ENCODE data around the gene GRK5. TPM values are rescaled to one million over a fixed set of nuclear protein-coding genes. Genes with fewer than 3 reads are reported as not detected.

Gene GRK5
- total RNA-seq, 2 donors from 2014 or later, result 11.1 to 16.2 TPM

- Mint-ChIP-seq H3K9me3 (no peaks in the 10 kb centered on the region), H3K27ac (peak overlapping the region in 1 of 2 donors; percentile 40), H3K27me3 (no peaks in the 10 kb centered on the region), H3K4me1 (ENCODE audit: low read depth in 2 of 2) (peaks cover 25 to 30% of the 10 kb centered on the region in 2 donors), H3K4me3 (no peak overlapping the region), H3K36me3 (no peaks in the 10 kb centered on the region)
- ATAC-seq (no peak), DNase-seq (ENCODE audit: low spot score) (no peak)
Measured at GRCh38 chr10:119340893-119341458, 133.6 kb downstream of the GRK5 start.

GRCh38 chr10:119341459-119342301 is 134.3 kb downstream of the GRK5 start:
- no peaks in the 10 kb centered on the region for H3K27me3 Mint-ChIP-seq
- ATAC-seq (peak; percentile 81 to 92), DNase-seq (ENCODE audit: low spot score) (no peak)
- peaks cover 25 to 30% of the 10 kb centered on the region in 2 donors for H3K4me1 Mint-ChIP-seq (ENCODE audit: low read depth in 2 of 2)
- no peak overlapping the region for H3K4me3 Mint-ChIP-seq
- H3K27ac Mint-ChIP-seq, result peak overlapping the region in 1 of 2 donors; percentile 40
- no peaks in the 10 kb centered on the region for H3K9me3 Mint-ChIP-seq
- no peaks in the 10 kb centered on the region for H3K36me3 Mint-ChIP-seq

- no peak overlapping the region for H3K4me3 Mint-ChIP-seq
- no peak overlapping the region for H3K27ac Mint-ChIP-seq
- no peaks in the 10 kb centered on the region for H3K27me3 Mint-ChIP-seq
- no peaks in the 10 kb centered on the region for H3K9me3 Mint-ChIP-seq
- ATAC-seq (no peak), DNase-seq (ENCODE audit: low spot score) (no peak)
- H3K4me1 Mint-ChIP-seq (ENCODE audit: low read depth in 2 of 2), result peaks cover 28 to 31% of the 10 kb centered on the region in 2 donors
- no peaks in the 10 kb centered on the region for H3K36me3 Mint-ChIP-seq
Measured at GRCh38 chr10:119342335-119342734, 135.0 kb downstream of the GRK5 start.

GRCh38 chr10:119343011-119343601 is 135.7 kb downstream of the GRK5 start:
- no peak overlapping the region for H3K27ac Mint-ChIP-seq
- ATAC-seq (no peak), DNase-seq (ENCODE audit: low spot score) (no peak)
- H3K9me3 Mint-ChIP-seq, result no peaks in the 10 kb centered on the region
- H3K27me3 Mint-ChIP-seq, result no peaks in the 10 kb centered on the region
- H3K4me3 Mint-ChIP-seq, result no peak overlapping the region
- peaks cover 32% of the 10 kb centered on the region in 2 donors for H3K4me1 Mint-ChIP-seq (ENCODE audit: low read depth in 2 of 2)
- no peaks in the 10 kb centered on the region for H3K36me3 Mint-ChIP-seq

- H3K4me3 Mint-ChIP-seq, result no peak overlapping the region
- H3K27ac Mint-ChIP-seq, result no peak overlapping the region
- H3K27me3 Mint-ChIP-seq, result no peaks in the 10 kb centered on the region
- no peaks in the 10 kb centered on the region for H3K9me3 Mint-ChIP-seq
- DNase-seq (ENCODE audit: low spot score) (no peak), ATAC-seq (no peak)
- H3K36me3 Mint-ChIP-seq, result no peaks in the 10 kb centered on the region
- H3K4me1 Mint-ChIP-seq (ENCODE audit: low read depth in 2 of 2), result peaks cover 35 to 38% of the 10 kb centered on the region in 2 donors
Measured at GRCh38 chr10:119344381-119344780, 137.0 kb downstream of the GRK5 start.

- Mint-ChIP-seq H3K4me3 (no peak overlapping the region), H3K27ac (no peak overlapping the region), H3K27me3 (no peaks in the 10 kb centered on the region), H3K36me3 (peaks cover 8% of the 10 kb centered on the region), H3K4me1 (ENCODE audit: low read depth in 2 of 2) (peaks cover 29 to 37% of the 10 kb centered on the region in 2 donors), H3K9me3 (no peaks in the 10 kb centered on the region)
- ATAC-seq, result no peak
- DNase-seq (ENCODE audit: low spot score), result no peak
Measured at GRCh38 chr10:119346095-119346832, 138.9 kb downstream of the GRK5 start.

GRCh38 chr10:119347181-119347974 is 140.0 kb downstream of the GRK5 start:
- Mint-ChIP-seq H3K27me3 (no peaks in the 10 kb centered on the region), H3K4me1 (ENCODE audit: low read depth in 2 of 2) (peaks cover 24 to 28% of the 10 kb centered on the region in 2 donors), H3K36me3 (peaks cover 16% of the 10 kb centered on the region), H3K4me3 (no peak overlapping the region), H3K9me3 (no peaks in the 10 kb centered on the region), H3K27ac (no peak overlapping the region)
- DNase-seq (ENCODE audit: low spot score) (no peak), ATAC-seq (no peak)

- ATAC-seq (no peak), DNase-seq (ENCODE audit: low spot score) (no peak)
- H3K36me3 Mint-ChIP-seq, result peaks cover 16% of the 10 kb centered on the region
- H3K4me1 Mint-ChIP-seq (ENCODE audit: low read depth in 2 of 2), result peaks cover 24 to 32% of the 10 kb centered on the region in 2 donors
- peaks cover 3% of the 10 kb centered on the region for H3K9me3 Mint-ChIP-seq
- no peak overlapping the region for H3K27ac Mint-ChIP-seq
- no peak overlapping the region for H3K4me3 Mint-ChIP-seq
- H3K27me3 Mint-ChIP-seq, result no peaks in the 10 kb centered on the region
Measured at GRCh38 chr10:119348106-119348505, 140.7 kb downstream of the GRK5 start.

GRCh38 chr10:119348516-119349240 is 141.3 kb downstream of the GRK5 start:
- Mint-ChIP-seq H3K4me1 (ENCODE audit: low read depth in 2 of 2) (peaks cover 24 to 31% of the 10 kb centered on the region in 2 donors), H3K36me3 (peaks cover 16% of the 10 kb centered on the region), H3K4me3 (no peak overlapping the region), H3K27ac (no peak overlapping the region), H3K27me3 (no peaks in the 10 kb centered on the region), H3K9me3 (peaks cover 3% of the 10 kb centered on the region)
- DNase-seq (ENCODE audit: low spot score) (no peak), ATAC-seq (no peak)

GRCh38 chr10:119349341-119349740 is 142.0 kb downstream of the GRK5 start:
- no peak for ATAC-seq
- peaks cover 3% of the 10 kb centered on the region for H3K9me3 Mint-ChIP-seq
- no peak overlapping the region for H3K27ac Mint-ChIP-seq
- DNase-seq (ENCODE audit: low spot score), result no peak
- H3K36me3 Mint-ChIP-seq, result peaks cover 16% of the 10 kb centered on the region
- H3K4me3 Mint-ChIP-seq, result no peak overlapping the region
- no peaks in the 10 kb centered on the region for H3K27me3 Mint-ChIP-seq
- peaks cover 22 to 28% of the 10 kb centered on the region in 2 donors for H3K4me1 Mint-ChIP-seq (ENCODE audit: low read depth in 2 of 2)

GRCh38 chr10:119349937-119350501 is 142.6 kb downstream of the GRK5 start:
- no peak for ATAC-seq
- peaks cover 3% of the 10 kb centered on the region for H3K9me3 Mint-ChIP-seq

GRCh38 chr10:119350502-119351097 is 143.2 kb downstream of the GRK5 start:
- peaks cover 11 to 21% of the 10 kb centered on the region in 2 donors for H3K4me1 Mint-ChIP-seq (ENCODE audit: low read depth in 2 of 2)
- peaks cover 17% of the 10 kb centered on the region for H3K36me3 Mint-ChIP-seq
- H3K27ac Mint-ChIP-seq, result no peak overlapping the region
- DNase-seq (ENCODE audit: low spot score) (no peak), ATAC-seq (no peak)
- H3K27me3 Mint-ChIP-seq, result no peaks in the 10 kb centered on the region
- H3K4me3 Mint-ChIP-seq, result no peak overlapping the region
- H3K9me3 Mint-ChIP-seq, result peaks cover 3% of the 10 kb centered on the region

More at GRCh38 chr10:119349937-119350501, 142.6 kb downstream of the GRK5 start:
- Mint-ChIP-seq H3K27me3 (no peaks in the 10 kb centered on the region), H3K4me1 (ENCODE audit: low read depth in 2 of 2) (peaks cover 17 to 26% of the 10 kb centered on the region in 2 donors), H3K4me3 (no peak overlapping the region), H3K27ac (no peak overlapping the region), H3K36me3 (peaks cover 16% of the 10 kb centered on the region)
- no peak for DNase-seq (ENCODE audit: low spot score)

Data from natural killer cell treated with Interleukin-12 subunit alpha and Interleukin-12 subunit beta and Interleukin-15 and Interleukin-18, amount 100 ng/mL, for 72 hours (primary cell).